Stomach smooth muscle (tissue), 2 donors: ENCODE data around the gene LCN6.
"Not testable (repeated sequence)": the region's sequence is repeated elsewhere in the genome, so short reads cannot be mapped to it uniquely, and the experiment has no call there.

ENCODE experiments used
- H3K27ac ChIP-seq: one replicate; pipeline ENCODE4 v1.7.0; 2013; ENCODE audit warnings: mild to moderate bottlenecking, low read length, inconsistent platforms
- H3K27me3 ChIP-seq, 2 donors: one replicate each; pipeline ENCODE4 v1.7.0; 2013; ENCODE audit warnings: low read length in 2 of 2; ENCODE audit not compliant: insufficient read depth in 2 of 2, control insufficient read depth in 1 of 2
- H3K36me3 ChIP-seq, 2 donors: one replicate each; pipeline ENCODE4 v1.7.0; 2013; ENCODE audit warnings: low read length in 2 of 2; ENCODE audit not compliant: control insufficient read depth in 2 of 2, insufficient read depth in 2 of 2
- H3K4me1 ChIP-seq: one replicate; pipeline ENCODE4 v1.7.0; 2013; ENCODE audit warnings: low read length; ENCODE audit not compliant: control insufficient read depth, insufficient read depth
- H3K4me3 ChIP-seq, 2 donors: one replicate each; pipeline ENCODE4 v1.7.0; 2013; ENCODE audit warnings: low read length in 2 of 2
- H3K9ac ChIP-seq, 2 donors: one replicate each; pipeline ENCODE4 v1.7.0; 2013; ENCODE audit warnings: low read length in 2 of 2, mild to moderate bottlenecking in 1 of 2
- H3K9me3 ChIP-seq, 2 donors: one replicate each; pipeline ENCODE4 v1.7.0; 2013; ENCODE audit warnings: low read length in 2 of 2; ENCODE audit not compliant: control insufficient read depth in 2 of 2
- donor health status: healthy.
- donor health status: Pancreatic carcinoma.

Gene LCN6

DNA sequence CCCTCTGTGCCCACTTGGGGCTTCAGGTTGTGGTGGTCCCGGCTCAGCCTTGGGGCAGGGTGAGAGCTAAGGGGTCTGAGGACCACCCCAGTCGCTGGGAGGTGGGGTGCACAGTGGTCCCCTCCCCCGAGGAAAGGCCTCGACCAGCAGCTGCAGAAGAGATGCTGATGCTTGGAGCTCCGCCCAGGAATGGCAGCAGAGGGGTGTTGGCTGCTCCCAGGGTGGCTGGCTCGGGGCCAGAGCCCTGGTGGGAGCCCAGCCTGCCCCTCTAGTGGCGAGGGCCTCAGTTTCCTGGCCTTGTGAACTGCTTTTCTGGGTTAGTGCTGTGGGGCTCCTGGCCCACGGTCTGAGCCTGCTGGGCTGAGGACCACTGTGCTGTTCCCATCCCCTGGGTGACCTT is 34.8 kb downstream of the LCN6 start:
- peak overlapping the region; percentile 41 for H3K27ac ChIP-seq

DNA sequence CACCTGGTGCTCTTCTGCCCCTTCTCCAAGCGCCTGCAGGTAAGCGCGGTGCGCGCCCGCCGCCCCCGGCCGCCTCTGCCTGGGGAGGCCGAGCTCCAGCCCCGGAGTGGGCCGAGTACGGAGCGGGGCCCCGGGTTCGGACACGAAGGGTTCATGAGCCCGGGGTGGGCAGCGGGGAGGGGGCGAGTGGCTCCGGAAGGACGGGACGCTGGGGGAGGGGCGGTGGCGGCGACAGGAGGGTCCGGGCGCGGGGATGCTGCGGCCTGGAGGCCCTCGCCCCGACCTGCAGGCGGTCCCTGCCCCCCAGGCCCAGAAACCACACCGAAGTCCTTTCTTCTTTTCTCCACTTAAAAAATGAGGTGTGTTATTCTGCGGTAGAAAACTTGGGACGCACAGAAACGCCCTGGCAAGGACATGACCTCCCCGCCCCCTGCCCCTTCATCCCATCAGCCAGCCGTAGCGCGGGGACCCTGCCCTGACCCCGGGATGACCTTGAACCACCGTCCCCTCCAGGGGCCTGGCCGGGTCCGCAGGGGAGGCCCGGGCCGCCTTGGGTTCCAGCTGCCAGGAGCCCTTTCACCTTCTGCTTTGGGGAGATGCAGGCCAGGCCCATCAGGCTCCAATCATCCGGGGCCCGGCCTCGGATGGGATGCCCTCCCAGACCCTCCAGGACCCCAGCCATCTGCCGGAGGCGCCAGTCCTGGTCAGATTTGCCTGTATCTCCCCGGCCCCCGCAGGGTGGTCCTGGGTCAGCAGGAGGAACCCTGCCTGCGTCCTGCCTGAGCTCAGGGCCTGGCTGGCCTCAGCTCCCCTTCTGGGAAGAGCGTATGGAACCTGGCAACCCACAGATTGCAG is 35.4 kb downstream of the LCN6 start:
- Histone ChIP-seq H3K4me1 (peaks cover 19% of the 10 kb centered on the region), H3K4me3 (peak overlapping the region; percentile 55 to 66), H3K9me3 (no peaks in the 10 kb centered on the region), H3K27me3 (peaks cover 0 to 9% of the 10 kb centered on the region in 2 donors), H3K9ac (peak overlapping the region; percentile 29 to 71), H3K27ac (peak overlapping the region; percentile 41), H3K36me3 (no peaks in the 10 kb centered on the region)

More for the DNA sequence above, 34.8 kb downstream of the LCN6 start:
- Histone ChIP-seq H3K9ac (peak overlapping the region in 1 of 2 donors; percentile 71), H3K36me3 (no peaks in the 10 kb centered on the region), H3K4me1 (peaks cover 21% of the 10 kb centered on the region), H3K27me3 (peaks cover 0 to 9% of the 10 kb centered on the region in 2 donors), H3K4me3 (peak overlapping the region in 1 of 2 donors; percentile 66), H3K9me3 (no peaks in the 10 kb centered on the region)

DNA sequence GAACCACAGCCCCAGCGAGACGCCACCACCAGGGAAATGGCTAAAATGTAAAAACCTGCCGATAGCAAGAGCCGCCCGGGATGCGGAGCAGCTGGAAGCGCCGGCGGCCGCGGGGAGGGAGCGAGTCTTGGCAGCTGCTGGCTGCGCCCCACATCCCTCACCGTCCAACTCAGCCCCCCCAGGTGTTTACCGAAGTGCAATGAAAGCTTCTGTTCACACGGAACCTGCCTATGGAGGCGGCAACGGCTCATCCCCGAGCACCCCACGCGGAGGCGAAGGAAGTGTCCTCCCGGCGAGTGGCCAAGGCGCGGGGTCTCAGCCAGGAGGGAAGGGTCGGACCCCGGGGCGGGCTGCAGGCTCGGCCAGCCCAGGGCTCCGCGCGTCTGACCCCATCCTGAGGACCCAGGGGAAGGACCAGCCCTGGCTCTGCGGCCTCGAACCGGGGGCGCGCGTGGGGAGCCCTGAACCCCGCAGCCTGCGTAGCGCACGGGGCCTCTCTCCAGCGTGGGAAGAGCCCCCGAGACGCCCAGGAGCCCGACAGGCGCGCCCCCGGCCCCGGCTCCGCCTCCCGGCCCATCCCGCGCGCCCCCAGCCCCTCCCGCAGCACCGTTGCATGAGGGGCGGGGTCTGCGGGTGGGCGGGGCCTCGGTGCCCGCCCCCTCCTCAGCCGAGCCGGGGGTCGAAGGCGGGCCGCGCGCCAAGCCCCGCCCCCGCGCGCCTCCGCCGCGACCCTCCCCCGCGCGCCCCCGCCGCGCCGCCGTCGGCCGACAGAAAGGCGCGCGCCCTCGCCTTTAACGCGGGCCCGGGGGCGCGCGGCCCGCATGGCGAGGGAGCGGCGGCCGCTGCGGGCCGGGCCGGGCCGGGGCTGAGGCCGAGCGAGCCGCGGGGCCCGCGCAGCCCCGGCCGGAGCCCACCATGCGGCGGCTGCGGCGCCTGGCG is 36.3 kb downstream of the LCN6 start, which contains the start of gene DIPK1B:
DIPK1B (plus strand) TSS at position 822 of the 939 bp plus-strand sequence; CDS start at position 916, 94 bp downstream.
- H3K36me3 ChIP-seq: no peaks in the 10 kb centered on the region
- peak within 1 kb of the TSS; percentile 55 to 66 for H3K4me3 ChIP-seq
- no peaks in the 10 kb centered on the region for H3K9me3 ChIP-seq
- peak within 1 kb of the TSS; percentile 29 to 71 for H3K9ac ChIP-seq
- H3K27me3 ChIP-seq: peaks cover 0 to 9% of the 10 kb centered on the region in 2 donors
- peaks cover 19% of the 10 kb centered on the region for H3K4me1 ChIP-seq
- peak within 1 kb of the TSS; percentile 41 for H3K27ac ChIP-seq

DNA sequence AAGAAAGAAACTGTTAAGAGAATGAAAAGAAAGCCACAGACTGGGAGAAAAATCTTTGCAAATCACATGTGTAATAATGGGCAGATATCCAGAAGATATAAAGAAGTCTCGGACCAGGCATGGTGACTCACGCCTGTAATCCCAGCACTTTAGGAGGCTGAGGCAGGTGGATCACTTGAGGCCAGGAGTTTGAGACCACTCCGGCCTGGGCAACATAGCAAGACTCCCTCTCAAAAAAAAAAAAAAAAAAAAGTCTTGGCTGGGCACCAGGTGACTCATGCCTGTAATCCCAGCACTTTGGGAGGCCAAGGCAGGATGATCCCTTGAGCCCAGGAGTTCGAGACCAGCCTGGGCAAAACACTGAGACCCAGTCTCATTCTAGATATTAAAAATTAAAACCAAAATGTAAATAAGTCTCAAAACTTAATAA is 37.1 kb downstream of the LCN6 start:
- H3K4me3 ChIP-seq, H3K36me3 ChIP-seq, H3K9me3 ChIP-seq, H3K27me3 ChIP-seq, H3K9ac ChIP-seq, H3K27ac ChIP-seq: not testable (repeated sequence)
- peaks cover 19% of the 10 kb centered on the region for H3K4me1 ChIP-seq

DNA sequence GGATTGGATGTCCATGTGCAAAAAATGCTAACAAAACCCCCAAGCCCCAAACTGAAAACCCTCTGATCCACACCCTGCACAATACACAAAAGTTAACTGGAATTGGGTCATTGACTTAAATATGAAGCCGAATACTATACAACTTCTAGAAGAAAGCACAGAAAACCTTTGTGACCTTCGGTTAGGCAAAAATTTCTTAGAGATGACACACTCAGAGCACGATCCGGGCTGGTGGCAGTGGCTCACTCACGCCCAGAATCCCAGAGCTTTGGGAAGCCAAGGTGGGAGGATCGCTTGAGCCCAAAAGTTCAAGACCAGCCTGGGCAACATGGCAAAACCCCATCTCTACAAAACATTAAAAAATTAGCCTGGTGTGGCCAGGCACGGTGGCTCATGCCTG is 37.8 kb downstream of the LCN6 start:
- peaks cover 0 to 9% of the 10 kb centered on the region in 2 donors for H3K27me3 ChIP-seq
- H3K4me1 ChIP-seq: peaks cover 19% of the 10 kb centered on the region
- H3K36me3 ChIP-seq: no peaks in the 10 kb centered on the region
- H3K9me3 ChIP-seq: no peaks in the 10 kb centered on the region
- no peak overlapping the region for H3K4me3 ChIP-seq
- no peak overlapping the region for H3K9ac ChIP-seq
- no peak overlapping the region for H3K27ac ChIP-seq

DNA sequence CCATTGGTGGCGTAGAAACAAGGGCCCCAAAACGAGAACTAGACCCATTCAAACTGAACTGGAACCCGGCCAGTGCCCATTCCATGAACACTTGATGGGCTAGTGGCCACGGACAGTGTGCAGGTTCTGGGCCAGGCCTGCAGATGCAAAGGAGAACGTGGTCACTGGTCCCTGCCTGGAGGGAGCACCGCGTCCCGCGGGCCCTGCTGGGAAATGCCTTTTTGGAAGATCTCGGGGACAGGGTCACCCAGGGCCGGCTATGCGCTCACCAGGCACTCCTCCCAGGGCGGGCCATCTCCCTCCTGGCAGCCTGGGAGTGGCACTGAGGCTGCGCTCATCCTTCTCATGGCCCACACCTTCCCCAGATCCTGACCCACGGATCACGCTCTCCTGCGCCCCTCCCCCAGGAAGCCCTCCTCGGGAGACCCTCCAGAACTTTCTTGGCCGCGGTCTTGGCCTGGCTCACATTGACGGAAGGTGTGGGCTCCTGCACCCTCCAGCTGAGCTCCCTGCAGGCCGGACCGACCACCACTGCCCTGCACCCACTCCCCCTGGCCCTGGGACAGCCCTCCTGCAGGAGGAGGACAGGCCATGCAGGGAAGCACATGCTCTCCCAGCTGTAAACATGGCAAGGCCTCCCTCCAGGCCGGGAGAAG is 38.7 kb downstream of the LCN6 start:
- no peak overlapping the region for H3K4me3 ChIP-seq
- peaks cover 19% of the 10 kb centered on the region for H3K4me1 ChIP-seq
- no peaks in the 10 kb centered on the region for H3K9me3 ChIP-seq
- peaks cover 0 to 9% of the 10 kb centered on the region in 2 donors for H3K27me3 ChIP-seq
- no peak overlapping the region for H3K9ac ChIP-seq
- H3K36me3 ChIP-seq: no peaks in the 10 kb centered on the region
- H3K27ac ChIP-seq: no peak overlapping the region

DNA sequence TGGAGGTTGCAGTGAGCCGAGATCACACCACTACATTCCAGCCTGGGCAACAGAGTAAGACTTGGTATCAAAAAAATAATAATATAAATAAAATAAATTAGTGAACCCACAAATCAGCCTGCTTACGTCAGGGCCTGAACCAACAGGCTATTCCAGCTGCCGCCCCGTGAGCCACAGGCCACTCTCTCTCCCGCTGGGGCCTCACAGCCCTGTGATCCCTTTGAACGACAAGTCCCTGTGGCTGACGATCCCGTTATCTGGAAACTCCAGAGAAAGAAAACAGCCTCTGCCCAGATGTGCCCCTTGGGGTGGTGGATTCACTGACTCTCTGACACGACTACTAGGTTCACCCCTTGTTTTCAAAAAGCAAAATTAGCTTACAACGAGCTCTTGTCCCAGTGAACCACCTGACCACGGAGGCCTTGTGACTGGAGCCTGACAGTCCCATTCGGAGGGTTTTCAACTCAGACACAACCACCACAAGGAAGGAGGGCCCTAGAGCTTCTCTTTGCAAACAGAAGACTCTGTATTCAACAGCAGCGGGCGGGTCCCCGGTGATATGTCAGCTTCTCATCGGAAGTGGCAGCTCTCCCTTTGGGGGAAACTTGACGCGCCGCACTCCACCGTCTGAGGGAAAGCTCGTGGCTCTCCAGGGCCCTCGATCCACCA is 40.3 kb downstream of the LCN6 start:
- no peaks in the 10 kb centered on the region for H3K36me3 ChIP-seq
- no peak overlapping the region for H3K27ac ChIP-seq
- no peak overlapping the region for H3K9ac ChIP-seq

DNA sequence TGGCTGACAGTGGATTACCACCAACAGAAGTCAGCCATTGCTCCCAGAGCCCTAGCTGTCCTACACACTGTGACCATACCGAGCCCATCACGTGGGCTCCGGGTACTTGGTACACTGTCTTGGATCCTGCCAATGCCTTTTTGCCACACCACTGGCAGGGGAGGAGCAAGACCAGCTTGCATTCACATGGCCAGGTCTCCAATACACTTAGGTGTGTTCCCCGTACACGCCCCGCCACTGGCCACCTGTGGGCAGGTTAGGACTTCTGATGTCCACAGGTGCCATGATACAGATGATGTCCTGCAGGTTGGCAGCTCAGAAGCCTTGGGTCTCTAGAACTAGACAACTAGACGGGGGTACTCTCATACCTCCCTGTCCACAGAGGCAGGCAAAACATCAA is 41.3 kb downstream of the LCN6 start:
- H3K4me3 ChIP-seq: no peak overlapping the region
- H3K27ac ChIP-seq: no peak overlapping the region
- peaks cover 5% of the 10 kb centered on the region for H3K4me1 ChIP-seq
- peaks cover 0 to 2% of the 10 kb centered on the region in 2 donors for H3K27me3 ChIP-seq
- no peaks in the 10 kb centered on the region for H3K36me3 ChIP-seq
- H3K9ac ChIP-seq: no peak overlapping the region
- H3K9me3 ChIP-seq: no peaks in the 10 kb centered on the region

More for the DNA sequence above, 40.3 kb downstream of the LCN6 start:
- Histone ChIP-seq H3K4me3 (no peak overlapping the region), H3K27me3 (peaks cover 0 to 2% of the 10 kb centered on the region in 2 donors), H3K9me3 (no peaks in the 10 kb centered on the region), H3K4me1 (peaks cover 10% of the 10 kb centered on the region)

DNA sequence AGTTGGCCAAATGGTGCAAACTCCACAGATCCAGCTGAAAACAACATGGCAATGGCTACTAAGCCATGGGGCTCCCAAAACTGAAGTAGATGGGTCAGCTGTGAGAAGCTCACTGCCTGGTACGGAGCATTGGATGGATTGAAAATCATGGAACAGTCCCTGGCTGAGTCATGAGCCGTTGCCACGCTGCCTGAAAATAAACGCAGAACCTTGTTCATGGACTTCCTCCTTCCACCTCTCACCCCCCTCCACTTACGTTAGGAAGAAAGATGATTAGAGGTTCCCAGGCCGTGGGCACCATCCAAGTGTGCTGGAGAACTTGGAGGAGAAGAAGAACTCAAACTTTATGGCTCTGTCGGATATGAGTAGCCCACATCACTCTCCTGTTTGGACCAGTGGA is 42.8 kb downstream of the LCN6 start:
- Histone ChIP-seq H3K9me3 (no peaks in the 10 kb centered on the region), H3K4me3 (no peak overlapping the region), H3K9ac (no peak overlapping the region), H3K4me1 (no peaks in the 10 kb centered on the region), H3K27ac (no peak overlapping the region), H3K36me3 (no peaks in the 10 kb centered on the region), H3K27me3 (peaks cover 3 to 7% of the 10 kb centered on the region in 2 donors)

DNA sequence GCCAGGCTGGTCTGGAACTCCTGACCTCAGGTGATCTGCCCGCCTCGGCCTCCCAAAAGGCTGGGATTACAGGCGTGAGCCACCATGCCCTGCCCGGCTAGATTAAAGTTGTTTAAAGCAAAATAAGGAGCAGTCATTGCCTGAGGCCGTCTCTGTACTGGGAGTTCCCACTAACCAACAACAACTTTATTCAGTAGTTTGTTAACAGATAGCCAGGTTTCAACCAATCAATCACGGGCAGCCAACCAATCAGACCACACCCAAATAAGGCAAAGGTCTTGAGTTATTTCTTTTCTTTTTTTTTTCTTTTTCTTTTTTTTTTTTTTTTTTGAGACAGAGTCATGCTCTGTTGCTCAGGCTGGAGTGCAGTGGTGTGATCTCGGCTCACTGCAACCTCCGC is 43.6 kb downstream of the LCN6 start:
- not testable (repeated sequence) for H3K9ac ChIP-seq, H3K27me3 ChIP-seq, H3K9me3 ChIP-seq, H3K4me3 ChIP-seq, H3K4me1 ChIP-seq, H3K36me3 ChIP-seq, H3K27ac ChIP-seq
